GM12873 (cell line): Measurements from ENCODE around the gene TMEM63B.
A peak's percentile ranks its signal among the peaks of the same experiment; 100 is the strongest.

Source experiments
- TF ChIP-seq, protein P1 (sequence below): IDR thresholded peaks from 2 replicates; pipeline ENCODE4 v1.5.1; 2012; ENCODE audit warnings: low read depth, mild to moderate bottlenecking, moderate library complexity, low read length, control low read depth; ENCODE audit not compliant: insufficient read depth; ENCODE audit errors: missing control alignments

Gene TMEM63B

DNA sequence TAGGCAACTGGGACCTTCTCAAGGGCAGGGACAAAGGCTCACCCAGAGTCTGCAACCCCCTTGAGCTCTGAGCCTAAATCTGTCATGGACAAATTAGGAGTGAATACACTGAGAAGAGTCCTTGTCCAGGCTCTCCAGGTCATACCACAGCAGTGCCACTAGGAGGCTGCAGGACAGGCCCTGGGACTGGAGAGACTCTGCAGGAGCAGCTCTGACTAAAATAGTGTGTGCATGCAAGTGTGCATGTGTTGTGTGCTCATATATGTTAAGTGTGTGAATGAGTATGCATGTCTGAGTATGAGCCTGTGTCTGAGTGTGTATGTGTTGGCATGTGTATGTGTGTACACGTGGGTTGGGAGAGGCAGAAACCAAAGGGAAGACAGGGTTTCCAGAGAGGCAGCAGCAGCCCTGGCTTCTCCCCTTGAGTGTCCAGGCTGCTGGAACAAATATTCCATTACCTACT is 27.2 kb upstream of the TMEM63B start:
- TF ChIP-seq, protein P1, sequence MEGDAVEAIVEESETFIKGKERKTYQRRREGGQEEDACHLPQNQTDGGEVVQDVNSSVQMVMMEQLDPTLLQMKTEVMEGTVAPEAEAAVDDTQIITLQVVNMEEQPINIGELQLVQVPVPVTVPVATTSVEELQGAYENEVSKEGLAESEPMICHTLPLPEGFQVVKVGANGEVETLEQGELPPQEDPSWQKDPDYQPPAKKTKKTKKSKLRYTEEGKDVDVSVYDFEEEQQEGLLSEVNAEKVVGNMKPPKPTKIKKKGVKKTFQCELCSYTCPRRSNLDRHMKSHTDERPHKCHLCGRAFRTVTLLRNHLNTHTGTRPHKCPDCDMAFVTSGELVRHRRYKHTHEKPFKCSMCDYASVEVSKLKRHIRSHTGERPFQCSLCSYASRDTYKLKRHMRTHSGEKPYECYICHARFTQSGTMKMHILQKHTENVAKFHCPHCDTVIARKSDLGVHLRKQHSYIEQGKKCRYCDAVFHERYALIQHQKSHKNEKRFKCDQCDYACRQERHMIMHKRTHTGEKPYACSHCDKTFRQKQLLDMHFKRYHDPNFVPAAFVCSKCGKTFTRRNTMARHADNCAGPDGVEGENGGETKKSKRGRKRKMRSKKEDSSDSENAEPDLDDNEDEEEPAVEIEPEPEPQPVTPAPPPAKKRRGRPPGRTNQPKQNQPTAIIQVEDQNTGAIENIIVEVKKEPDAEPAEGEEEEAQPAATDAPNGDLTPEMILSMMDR: peak; percentile 70

DNA sequence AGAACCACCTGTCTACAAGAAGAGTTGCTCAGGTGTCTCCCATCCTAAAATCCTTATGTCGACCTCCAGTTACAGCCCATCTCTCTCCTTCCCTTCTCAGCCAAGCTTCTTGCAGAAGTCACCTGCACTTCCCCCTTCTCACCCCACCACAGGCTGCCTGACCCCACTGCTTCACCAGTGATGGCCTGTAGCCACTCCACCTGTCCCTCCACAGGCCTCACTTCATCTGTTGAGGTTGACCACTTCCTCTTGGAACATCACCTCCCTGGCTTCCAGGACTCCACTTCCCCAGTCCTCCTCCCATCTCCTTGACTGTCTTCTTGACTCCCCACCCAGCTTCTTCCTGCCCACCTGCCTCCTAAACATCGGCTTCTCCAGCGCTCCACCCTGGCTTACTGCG is 25.5 kb upstream of the TMEM63B start:
- TF ChIP-seq, protein P1: no peak

- TF ChIP-seq, protein P1: no peak
These were observed 24.8 kb upstream of the TMEM63B start for GRCh38 chr6:44102527-44102926.

GRCh38 chr6:44104481-44105021 is 22.8 kb upstream of the TMEM63B start:
- TF ChIP-seq, protein P1: no peak

DNA sequence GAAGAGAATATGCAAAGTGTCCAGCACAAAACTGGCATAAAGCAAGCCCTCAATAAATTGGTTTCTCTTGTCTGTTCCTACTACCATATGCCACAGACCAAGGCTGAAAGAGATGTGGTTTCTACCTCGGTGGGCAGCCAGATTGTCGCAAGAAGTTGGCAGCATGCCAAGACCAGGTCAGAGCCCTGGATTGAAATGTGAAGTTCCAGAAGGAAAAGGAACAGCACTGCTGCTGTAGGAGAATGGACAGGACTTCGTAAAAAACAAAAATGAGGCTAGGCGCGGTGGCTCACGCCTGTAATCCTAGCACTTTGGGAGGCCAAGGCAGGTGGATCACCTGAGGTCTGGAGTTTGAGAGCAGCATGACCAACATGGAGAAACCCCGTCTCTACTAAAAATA is 22.2 kb upstream of the TMEM63B start:
- TF ChIP-seq, protein P1: no peak

GRCh38 chr6:44105993-44106740 is 21.2 kb upstream of the TMEM63B start:
- TF ChIP-seq, protein P1: no peak

DNA sequence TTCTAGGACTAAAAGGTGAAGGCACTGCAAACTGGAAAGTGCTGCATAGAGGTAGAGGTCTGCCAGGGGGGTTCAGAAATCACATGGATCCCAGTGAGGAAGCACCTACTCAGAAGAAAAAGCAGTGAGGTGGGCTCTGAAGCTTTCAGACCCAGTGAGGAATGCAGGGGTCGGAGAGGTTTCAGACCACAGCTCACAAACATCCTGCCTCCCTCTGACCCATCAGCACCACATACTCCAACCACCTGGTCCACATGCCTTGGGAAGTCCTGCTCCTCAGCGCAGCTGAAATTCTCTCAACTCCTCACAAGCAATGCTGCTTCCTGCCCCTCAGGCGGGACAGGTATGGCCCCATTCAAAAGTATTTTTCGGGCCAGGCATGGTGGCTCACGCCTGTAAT is 20.3 kb upstream of the TMEM63B start:
- TF ChIP-seq, protein P1: no peak
